Mesenchymal stem cell (in vitro differentiated cells and primary cell): ENCODE data around the gene GRB7.

Experiments
- DNase-seq: peaks from one replicate; pipeline ENCODE4 v3.0.0-alpha.2; 2013
- H2AFZ ChIP-seq: one replicate; pipeline ENCODE4 v1.6.1; 2013; ENCODE audit warnings: low read depth, mild to moderate bottlenecking, control low read depth, inconsistent platforms, low read length, moderate library complexity
- H2AK5ac ChIP-seq: 2 replicates; pipeline ENCODE4 v1.6.1; 2013; ENCODE audit warnings: low read length, moderate library complexity, mild to moderate bottlenecking, inconsistent platforms; ENCODE audit not compliant: severe bottlenecking
- H2BK120ac ChIP-seq: one replicate; pipeline ENCODE4 v1.6.1; 2013; ENCODE audit warnings: low read depth, mild to moderate bottlenecking, inconsistent platforms, low read length, moderate library complexity
- H2BK12ac ChIP-seq, 2 experiments: one replicate each; pipeline ENCODE4 v1.6.1; 2013; ENCODE audit warnings: inconsistent platforms in 2 of 2, low read length in 2 of 2, mild to moderate bottlenecking in 2 of 2, moderate library complexity in 2 of 2, control low read depth in 1 of 2
- H2BK15ac ChIP-seq: one replicate; pipeline ENCODE4 v1.6.1; 2013; ENCODE audit warnings: mild to moderate bottlenecking, low read depth, inconsistent platforms; ENCODE audit not compliant: poor library complexity, severe bottlenecking
- H2BK5ac ChIP-seq: 2 replicates; pipeline ENCODE4 v1.6.1; 2013; ENCODE audit warnings: low read depth, mild to moderate bottlenecking, low read length, control low read depth, inconsistent platforms; ENCODE audit not compliant: poor library complexity, severe bottlenecking
- H3K14ac ChIP-seq, 2 experiments: one replicate each; pipeline ENCODE4 v1.6.1; 2013; ENCODE audit warnings: inconsistent platforms in 2 of 2, low read length in 2 of 2, control low read depth in 1 of 2, mild to moderate bottlenecking in 1 of 2, moderate library complexity in 1 of 2
- H3K18ac ChIP-seq, 2 experiments: one replicate each; pipeline ENCODE4 v1.6.1; 2013; ENCODE audit warnings: inconsistent platforms in 2 of 2, low read length in 2 of 2, control low read depth in 1 of 2, low read depth in 1 of 2, mild to moderate bottlenecking in 1 of 2
- H3K23ac ChIP-seq, 2 experiments: one replicate each; pipeline ENCODE4 v1.6.1; 2013; ENCODE audit warnings: inconsistent platforms in 2 of 2, low read length in 2 of 2, mild to moderate bottlenecking in 2 of 2, moderate library complexity in 2 of 2, control low read depth in 1 of 2
- H3K27ac ChIP-seq: 2 replicates; pipeline ENCODE4 v1.5.1; 2013; ENCODE audit warnings: mild to moderate bottlenecking, moderate library complexity, low read length, control low read depth, inconsistent platforms; ENCODE audit not compliant: poor library complexity, severe bottlenecking
- H3K27me3 ChIP-seq, 2 experiments: 2 replicates each; pipeline versions ENCODE4 v1.6.1 to v1.7.0; 2013; ENCODE audit warnings: low read length in 2 of 2, mild to moderate bottlenecking in 2 of 2, moderate library complexity in 2 of 2, control low read depth in 1 of 2, inconsistent platforms in 1 of 2; ENCODE audit not compliant: control insufficient read depth in 1 of 2, insufficient read depth in 1 of 2
- H3K36me3 ChIP-seq, 2 experiments: 2 replicates each; pipeline versions ENCODE4 v1.6.1 to v1.7.0; 2013; ENCODE audit warnings: low read length in 2 of 2, control low read depth in 1 of 2, inconsistent platforms in 1 of 2, low read depth in 1 of 2, mild to moderate bottlenecking in 1 of 2; ENCODE audit not compliant: insufficient read depth in 2 of 2, control insufficient read depth in 1 of 2
- H3K4ac ChIP-seq, 2 experiments: one replicate each; pipeline ENCODE4 v1.6.1; 2013; ENCODE audit warnings: inconsistent platforms in 2 of 2, low read length in 2 of 2, mild to moderate bottlenecking in 2 of 2, moderate library complexity in 2 of 2, control low read depth in 1 of 2, low read depth in 1 of 2
- H3K4me1 ChIP-seq: 2 replicates; pipeline ENCODE4 v1.6.1; 2013; ENCODE audit warnings: low read depth, low read length, control low read depth; ENCODE audit not compliant: control insufficient read depth, insufficient read depth
- H3K4me2 ChIP-seq: 2 replicates; pipeline ENCODE4 v1.6.1; 2013; ENCODE audit warnings: low read length, mild to moderate bottlenecking, inconsistent platforms; ENCODE audit not compliant: poor library complexity, severe bottlenecking
- H3K4me3 ChIP-seq, 2 experiments: 2 replicates each; pipeline versions ENCODE4 v1.5.1 to v1.7.0; 2013; ENCODE audit warnings: low read length in 2 of 2, mild to moderate bottlenecking in 2 of 2, control low read depth in 1 of 2, low read depth in 1 of 2; ENCODE audit not compliant: insufficient read depth in 1 of 2
- H3K79me1 ChIP-seq: replicated peaks from 2 replicates; pipeline ENCODE4 v1.6.1; 2013; ENCODE audit warnings: mild to moderate bottlenecking, control low read depth, low read length, inconsistent platforms; ENCODE audit not compliant: poor library complexity, severe bottlenecking
- H3K9ac ChIP-seq: 2 replicates; pipeline ENCODE4 v1.7.0; 2013; ENCODE audit warnings: mild to moderate bottlenecking, low read length, moderate library complexity
- H3K9me3 ChIP-seq: 2 replicates; pipeline ENCODE4 v1.7.0; 2013; ENCODE audit warnings: mild to moderate bottlenecking, low read length; ENCODE audit not compliant: control insufficient read depth
- H4K8ac ChIP-seq: one replicate; pipeline ENCODE4 v1.6.1; 2013; ENCODE audit warnings: inconsistent platforms, mild to moderate bottlenecking, low read length, moderate library complexity
- H4K91ac ChIP-seq: one replicate; pipeline ENCODE4 v1.6.1; 2013; ENCODE audit warnings: mild to moderate bottlenecking, low read length, inconsistent platforms
- WGBS: methylation state at CpG from one replicate; pipeline ENCODE4 v1.1.7; 2013; ENCODE audit warnings: mixed read lengths; 5-methylcytosine and 5-hydroxymethylcytosine counted together

Gene GRB7

GRCh38 chr17:39738983-39739884 lies 1.5 kb downstream of the GRB7 start:
- Histone ChIP-seq H3K27me3 (peaks cover 0 to 6% of the 10 kb centered on the region in 2 experiments), H3K79me1 (peaks cover 22% of the 10 kb centered on the region), H3K9me3 (no peaks in the 10 kb centered on the region), H3K23ac (no peak overlapping the region), H3K36me3 (peaks cover 0 to 24% of the 10 kb centered on the region in 2 experiments), H2BK12ac (no peak overlapping the region), H2AK5ac (peak overlapping the region; percentile 99), H3K4me3 (peak overlapping the region; percentile 63 to 66), H2BK5ac (peak overlapping the region; percentile 96), H3K27ac (peak overlapping the region; percentile 89), H2BK120ac (no peak overlapping the region), H2BK15ac (no peak overlapping the region), H3K14ac (no peak overlapping the region), H4K91ac (peak overlapping the region; percentile 7), H4K8ac (peak overlapping the region; percentile 74), H3K9ac (peak overlapping the region; percentile 61), H3K4ac (no peak overlapping the region), H3K4me1 (peaks cover 31% of the 10 kb centered on the region), H3K18ac (no peak overlapping the region), H2AFZ (peak overlapping the region; percentile 10), H3K4me2 (peak overlapping the region; percentile 93)
- WGBS = 9% methylated on average over 26 of the region's 32 CpGs
- no peak for DNase-seq

GRCh38 chr17:39739885-39740356 lies 2.2 kb downstream of the GRB7 start:
- DNase-seq = no peak
- no peaks in the 10 kb centered on the region for H3K9me3 ChIP-seq

GRCh38 chr17:39740357-39741111 lies 2.8 kb downstream of the GRB7 start:
- Histone ChIP-seq H3K4me2 (peak overlapping the region; percentile 93), H3K4me1 (peaks cover 31% of the 10 kb centered on the region), H3K23ac (peak overlapping the region in 1 of 2 experiments; percentile 26), H2AFZ (no peak overlapping the region), H4K91ac (peak overlapping the region; percentile 31), H3K79me1 (peaks cover 24% of the 10 kb centered on the region), H3K9me3 (no peaks in the 10 kb centered on the region), H3K4ac (no peak overlapping the region), H3K27me3 (peaks cover 0 to 6% of the 10 kb centered on the region in 2 experiments), H2BK5ac (peak overlapping the region; percentile 92), H3K9ac (peak overlapping the region; percentile 61), H3K18ac (peak overlapping the region in 1 of 2 experiments; percentile 14), H2BK120ac (no peak overlapping the region), H4K8ac (peak overlapping the region; percentile 46), H2BK15ac (no peak overlapping the region), H3K14ac (peak overlapping the region in 1 of 2 experiments; percentile 39), H2BK12ac (peak overlapping the region in 1 of 2 experiments; percentile 38), H3K36me3 (peaks cover 0 to 37% of the 10 kb centered on the region in 2 experiments), H3K4me3 (peak overlapping the region; percentile 18 to 63), H2AK5ac (peak overlapping the region; percentile 24), H3K27ac (peak overlapping the region; percentile 89)
- no peak for DNase-seq
- WGBS = 24% methylated on average over 10 of the region's 16 CpGs

More at GRCh38 chr17:39739885-39740356, 2.2 kb downstream of the GRB7 start:
- peak overlapping the region; percentile 61 for H3K9ac ChIP-seq
- no peak overlapping the region for H3K14ac ChIP-seq
- peak overlapping the region; percentile 99 for H2AK5ac ChIP-seq
- H3K4me2 ChIP-seq = peak overlapping the region; percentile 93
- H2BK120ac ChIP-seq = no peak overlapping the region
- no peak overlapping the region for H3K23ac ChIP-seq
- H3K4me3 ChIP-seq = peak overlapping the region; percentile 46 to 63
- no peak overlapping the region for H4K91ac ChIP-seq
- 33% methylated on average over 3 of the region's 9 CpGs for WGBS
- peak overlapping the region; percentile 65 for H4K8ac ChIP-seq
- no peak overlapping the region for H2BK15ac ChIP-seq
- peaks cover 24% of the 10 kb centered on the region for H3K79me1 ChIP-seq
- peak overlapping the region in 1 of 2 experiments; percentile 32 for H2BK12ac ChIP-seq
- H3K36me3 ChIP-seq = peaks cover 0 to 30% of the 10 kb centered on the region in 2 experiments
- no peak overlapping the region for H3K18ac ChIP-seq
- peak overlapping the region; percentile 96 for H2BK5ac ChIP-seq
- peaks cover 0 to 6% of the 10 kb centered on the region in 2 experiments for H3K27me3 ChIP-seq
- H3K4ac ChIP-seq = no peak overlapping the region
- peaks cover 31% of the 10 kb centered on the region for H3K4me1 ChIP-seq
- peak overlapping the region; percentile 89 for H3K27ac ChIP-seq
- H2AFZ ChIP-seq = no peak overlapping the region
